Measurements from ENCODE around the gene CFAP97D2. TPM values are rescaled to one million over a fixed set of nuclear protein-coding genes. Genes with fewer than 3 reads are reported as not detected.
"Not testable (repeated sequence)": the region's sequence is repeated elsewhere in the genome, so short reads cannot be mapped to it uniquely, and the experiment has no call there.

Gene CFAP97D2
- total RNA-seq, 1 donor from 2014 or later: not detected

GRCh38 chr13:114174529-114174961, 4.5 kb upstream of the CFAP97D2 start:
- Mint-ChIP-seq H3K36me3 (ENCODE audit: low read depth, unreplicated experiment) (no peaks in the 10 kb centered on the region), H3K9me3 (ENCODE audit: unreplicated experiment) (peaks cover 4% of the 10 kb centered on the region), H3K27me3 (ENCODE audit: unreplicated experiment) (peaks cover 2% of the 10 kb centered on the region), H3K4me1 (ENCODE audit: unreplicated experiment) (no peaks in the 10 kb centered on the region), H3K27ac (ENCODE audit: unreplicated experiment) (no peak overlapping the region), H3K4me3 (ENCODE audit: unreplicated experiment) (no peak overlapping the region)
- no peak for TF ChIP-seq CTCF (IDR thresholded peaks at IDR 0.05; ENCODE audit: unreplicated experiment)
- no peak for DNase-seq (ENCODE audit: low spot score)

DNA sequence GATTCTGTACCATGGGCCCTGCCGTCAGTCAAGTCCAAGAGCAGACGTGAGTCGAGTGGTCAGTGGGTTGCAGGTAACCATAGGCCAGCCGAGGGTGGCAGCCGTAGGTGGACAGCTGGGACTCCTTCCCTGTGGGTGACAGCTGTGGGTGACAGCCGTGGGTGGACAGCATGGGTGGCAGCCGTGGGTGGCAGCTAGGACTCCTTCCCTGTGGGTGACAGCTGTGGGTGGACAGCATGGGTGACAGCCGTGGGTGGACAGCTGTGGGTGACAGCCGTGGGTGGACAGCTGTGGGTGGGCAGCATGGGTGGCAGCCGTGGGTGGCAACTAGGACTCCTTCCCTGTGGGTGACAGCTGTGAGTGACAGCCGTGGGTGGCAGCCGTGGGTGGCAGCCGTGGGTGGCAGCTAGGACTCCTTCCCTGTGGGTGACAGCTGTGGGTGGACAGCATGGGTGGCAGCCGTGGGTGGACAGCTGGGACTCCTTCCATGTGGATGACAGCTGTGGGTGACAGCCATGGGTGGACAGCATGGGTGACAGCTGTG, 2.6 kb upstream of the CFAP97D2 start:
- not testable (repeated sequence) for H3K36me3 Mint-ChIP-seq (ENCODE audit: low read depth, unreplicated experiment); H3K4me3 Mint-ChIP-seq (ENCODE audit: unreplicated experiment); H3K27ac Mint-ChIP-seq (ENCODE audit: unreplicated experiment); DNase-seq (ENCODE audit: low spot score); H3K9me3 Mint-ChIP-seq (ENCODE audit: unreplicated experiment); H3K27me3 Mint-ChIP-seq (ENCODE audit: unreplicated experiment); H3K4me1 Mint-ChIP-seq (ENCODE audit: unreplicated experiment)

- DNase-seq (ENCODE audit: low spot score): no peak
- H3K27me3 Mint-ChIP-seq (ENCODE audit: unreplicated experiment): peaks cover 2% of the 10 kb centered on the region
- no peaks in the 10 kb centered on the region for H3K36me3 Mint-ChIP-seq (ENCODE audit: low read depth, unreplicated experiment)
- H3K4me3 Mint-ChIP-seq (ENCODE audit: unreplicated experiment): no peak overlapping the region
- H3K4me1 Mint-ChIP-seq (ENCODE audit: unreplicated experiment): no peaks in the 10 kb centered on the region
- peaks cover 4% of the 10 kb centered on the region for H3K9me3 Mint-ChIP-seq (ENCODE audit: unreplicated experiment)
- no peak for TF ChIP-seq CTCF (IDR thresholded peaks at IDR 0.05; ENCODE audit: unreplicated experiment)
- H3K27ac Mint-ChIP-seq (ENCODE audit: unreplicated experiment): no peak overlapping the region
These were observed 1.6 kb upstream of the CFAP97D2 start for GRCh38 chr13:114177245-114178010.

GRCh38 chr13:114185182-114185971, 6.3 kb downstream of the CFAP97D2 start:
- Mint-ChIP-seq H3K9me3 (ENCODE audit: unreplicated experiment) (no peaks in the 10 kb centered on the region), H3K4me3 (ENCODE audit: unreplicated experiment) (no peak overlapping the region), H3K27ac (ENCODE audit: unreplicated experiment) (no peak overlapping the region), H3K36me3 (ENCODE audit: low read depth, unreplicated experiment) (no peaks in the 10 kb centered on the region), H3K4me1 (ENCODE audit: unreplicated experiment) (no peaks in the 10 kb centered on the region), H3K27me3 (ENCODE audit: unreplicated experiment) (peaks cover 4% of the 10 kb centered on the region)
- no peak for TF ChIP-seq CTCF (IDR thresholded peaks at IDR 0.05; ENCODE audit: unreplicated experiment)
- no peak for DNase-seq (ENCODE audit: low spot score)

GRCh38 chr13:114194853-114195252, 15.8 kb downstream of the CFAP97D2 start:
- H3K27ac Mint-ChIP-seq (ENCODE audit: unreplicated experiment): no peak overlapping the region
- no peak overlapping the region for H3K4me3 Mint-ChIP-seq (ENCODE audit: unreplicated experiment)
- no peak for TF ChIP-seq CTCF (IDR thresholded peaks at IDR 0.05; ENCODE audit: unreplicated experiment)
- no peak for DNase-seq (ENCODE audit: low spot score)
- peaks cover 4% of the 10 kb centered on the region for H3K27me3 Mint-ChIP-seq (ENCODE audit: unreplicated experiment)
- H3K9me3 Mint-ChIP-seq (ENCODE audit: unreplicated experiment): no peaks in the 10 kb centered on the region
- no peaks in the 10 kb centered on the region for H3K36me3 Mint-ChIP-seq (ENCODE audit: low read depth, unreplicated experiment)
- H3K4me1 Mint-ChIP-seq (ENCODE audit: unreplicated experiment): no peaks in the 10 kb centered on the region
